H1 (cell line): ENCODE results near the gene PTCH2. TPM values are rescaled to one million over a fixed set of nuclear protein-coding genes. Genes with fewer than 3 reads are reported as not detected.

Experiments
- CBX5 ChIP-seq: fragments of 300-800, 300-1000 bp; sonication (generic); IDR thresholded peaks from 2 replicates; pipeline ENCODE4 v1.7.1; 2016; ENCODE audit warnings: antibody characterized with exemption, low read length, low read depth
- CBX8 ChIP-seq: fragments of 300-800, 300-1000 bp; sonication (generic); IDR thresholded peaks from 2 replicates; pipeline ENCODE4 v1.7.1; 2016; ENCODE audit warnings: low read depth, low read length, borderline replicate concordance
- CEBPB ChIP-seq: IDR thresholded peaks from 2 replicates; pipeline ENCODE4 v1.6.1; 2012; ENCODE audit warnings: low read depth, low read length
- CTBP2 ChIP-seq: IDR thresholded peaks from 2 replicates; pipeline ENCODE4 v1.7.0; 2011; ENCODE audit warnings: borderline replicate concordance, mild to moderate bottlenecking, moderate library complexity, mixed read lengths, low read length; ENCODE audit not compliant: insufficient read depth, insufficient read length
- EGR1 ChIP-seq: IDR thresholded peaks from 2 replicates; pipeline ENCODE4 v1.6.1; 2011; ENCODE audit warnings: low read depth, low read length, borderline replicate concordance
- EZH2 ChIP-seq: fragments of 200-600 bp; sonication (generic); IDR thresholded peaks from 2 replicates; pipeline ENCODE4 v1.7.1; 2012; ENCODE audit warnings: low read depth, mild to moderate bottlenecking, moderate library complexity, low read length, inconsistent platforms; ENCODE audit not compliant: severe bottlenecking
- FOSL1 ChIP-seq: IDR thresholded peaks from 2 replicates; pipeline ENCODE4 v1.6.1; 2011; ENCODE audit warnings: mild to moderate bottlenecking, low read depth, low read length, moderate library complexity; ENCODE audit not compliant: insufficient read depth
- KDM1A ChIP-seq: fragments of 200-600, 300-600 bp; sonication (generic); IDR thresholded peaks from 2 replicates; pipeline ENCODE4 v1.7.1; 2016; ENCODE audit warnings: mild to moderate bottlenecking, low read length, borderline replicate concordance
- KDM5A ChIP-seq: fragments of 200-600 bp; IDR thresholded peaks from 2 replicates; pipeline ENCODE4 v1.7.1; 2012; ENCODE audit warnings: mild to moderate bottlenecking, low read length, inconsistent platforms, mixed read lengths
- NANOG ChIP-seq: IDR thresholded peaks from 2 replicates; pipeline ENCODE4 v1.6.1; 2011; ENCODE audit warnings: low read length, low read depth, mild to moderate bottlenecking, inconsistent platforms; ENCODE audit not compliant: insufficient read depth, poor library complexity, severe bottlenecking
- NRF1 ChIP-seq: IDR thresholded peaks from 2 replicates; pipeline ENCODE4 v1.6.1; 2011; ENCODE audit warnings: mild to moderate bottlenecking, low read depth, low read length, improper control_type of control experiment
- PHF8 ChIP-seq: fragments of 200-600 bp; sonication (generic); conservative IDR thresholded peaks from 2 replicates; pipeline ENCODE4 v1.7.1; 2012; ENCODE audit warnings: low read depth, mild to moderate bottlenecking, inconsistent platforms, low read length, moderate library complexity
- POLR2A ChIP-seq, 2 experiments: IDR thresholded peaks; 1 replicate in 1 of 2; 2 replicates in 1 of 2; pipeline ENCODE4 v1.6.1; 2011; ENCODE audit warnings: low read depth in 2 of 2, low read length in 2 of 2, mild to moderate bottlenecking in 2 of 2; ENCODE audit errors: control extremely low read depth in 1 of 2
- POLR2AphosphoS5 ChIP-seq: IDR thresholded peaks from 2 replicates; pipeline ENCODE4 v1.6.1; 2011; ENCODE audit warnings: low read depth, low read length
- RBBP5 ChIP-seq: IDR thresholded peaks from 2 replicates; pipeline ENCODE4 v1.7.1; 2012; ENCODE audit warnings: low read depth, mild to moderate bottlenecking, inconsistent platforms, low read length, moderate library complexity, borderline replicate concordance
- RFX5 ChIP-seq: IDR thresholded peaks from 2 replicates; pipeline ENCODE4 v1.6.1; 2011; ENCODE audit warnings: low read depth, low read length, improper control_type of control experiment, borderline replicate concordance
- RNF2 ChIP-seq: fragments of 200-900, 300-1000 bp; sonication (generic); IDR thresholded peaks from 2 replicates; pipeline ENCODE4 v1.7.1; 2016; ENCODE audit warnings: borderline replicate concordance, low read depth, mild to moderate bottlenecking, antibody characterized with exemption, low read length; ENCODE audit not compliant: poor library complexity, severe bottlenecking; ENCODE audit errors: missing control alignments
- SIN3A ChIP-seq, 2 experiments: IDR thresholded peaks in 1 of 2; conservative IDR thresholded peaks in 1 of 2; 2 replicates each; pipeline ENCODE4 v1.6.1; 2011 to 2012; ENCODE audit warnings: low read length in 2 of 2, improper control_type of control experiment in 1 of 2, low read depth in 1 of 2, mild to moderate bottlenecking in 1 of 2
- SP4 ChIP-seq: IDR thresholded peaks from 2 replicates; pipeline ENCODE4 v1.6.1; 2012; ENCODE audit warnings: low read length, inconsistent platforms
- SUZ12 ChIP-seq: fragments of 200-600 bp; sonication (generic); IDR thresholded peaks from 2 replicates; pipeline ENCODE4 v1.6.1; 2012; ENCODE audit warnings: mild to moderate bottlenecking, inconsistent platforms, low read length, moderate library complexity, mixed read lengths
- TAF1 ChIP-seq: IDR thresholded peaks from 2 replicates; pipeline ENCODE4 v1.6.1; 2011; ENCODE audit warnings: mild to moderate bottlenecking, low read depth, low read length
- polyA plus RNA-seq, 7 experiments: library from polyadenylated mRNA; depleted of rRNA in 3 of 7; stranded (reverse) in 5 of 7; unstranded in 2 of 7; fragments of >200 nt in 5 of 7; fragments of 200-250 nt in 2 of 7; gene quantifications; 1 replicate in 5 of 7; 2 replicates in 1 of 7; 4 replicates in 1 of 7; pipeline versions ENCODE4 v1.2.1 to v1.2.3, GENCODE V29; 2011 to 2013; ENCODE audit warnings: missing spikeins in 2 of 7, mixed read lengths in 2 of 7
- total RNA-seq: library from RNA; stranded (reverse); fragmentation: NEBNext Ultra II Directional; extraction: Animal tissue kit (Norgen Biotek cat#: 25700); gene quantifications from 2 replicates; pipeline ENCODE4 v1.2.1, GENCODE V29; 2021
- TF ChIP-seq, protein P1 (sequence below): IDR thresholded peaks from 2 replicates; pipeline ENCODE4 v1.6.1; 2011; ENCODE audit warnings: low read length, improper control_type of control experiment

The PTCH2 gene
- total and polyA plus RNA-seq, 2 of the 8 experiments (the other 6 are each of a cell fraction or from before 2014, with no cell fraction given), result 0.35 to 1.2 TPM

DNA sequence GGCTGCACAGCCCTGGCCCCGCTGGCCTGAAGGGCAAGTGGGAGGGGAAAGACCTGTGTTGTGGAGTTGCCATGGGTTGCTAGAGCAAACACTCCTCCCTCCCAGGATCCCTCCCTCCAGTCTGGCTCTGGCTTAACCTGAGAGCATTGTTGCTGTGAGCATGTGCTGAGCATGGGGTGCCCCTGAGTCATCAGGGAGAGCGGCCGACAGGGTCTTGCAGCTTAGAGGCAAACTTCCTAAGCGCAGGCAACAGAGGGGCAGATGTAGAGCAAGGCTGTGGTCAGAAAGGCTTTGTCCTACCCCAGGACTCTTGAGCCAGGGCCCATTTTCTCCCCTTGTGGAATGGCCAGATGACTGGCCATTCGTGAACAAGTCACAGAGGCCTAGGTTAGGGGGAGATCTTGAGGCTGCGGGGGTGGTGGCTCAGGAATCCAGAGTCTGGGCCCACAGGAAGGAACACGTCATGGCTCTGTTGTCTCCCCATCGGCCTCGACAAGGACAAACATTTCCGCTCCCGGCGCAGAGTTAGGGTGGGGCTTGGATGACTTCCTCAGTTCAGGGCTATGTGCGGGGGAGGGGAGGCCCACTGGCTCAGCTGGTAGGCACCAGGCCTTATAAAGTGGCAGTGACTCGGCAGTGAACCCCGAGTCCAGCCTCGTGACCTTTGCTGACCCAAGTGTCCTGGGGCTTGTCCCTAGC lies 35.5 kb downstream of the PTCH2 start (continued):
- TF ChIP-seq SIN3A (conservative IDR thresholded peaks at IDR 0.05 in 1 of 2, IDR thresholded peaks at IDR 0.05 in 1 of 2; ENCODE audit: low read depth in 1 of 2, low read length in 2 of 2) (no peak), PHF8 (no peak), RBBP5 (0 out of 2 replicates have a peak, but pooled peaks have one; percentile 76), NRF1 (no peak), EZH2 (no peak), EGR1 (no peak), POLR2A (IDR thresholded peaks at IDR 0.05; ENCODE audit: control extremely low read depth in 1 of 2, low read depth in 2 of 2, low read length in 2 of 2) (peak in 1 of 2 experiments; percentile 80; a peak in 2 of 3 replicates), POLR2AphosphoS5 (peak; percentile 79; the same call in 1 of the 2 replicates), CBX5 (no peak), NANOG (no peak), KDM5A (no peak), FOSL1 (no peak), TAF1 (peak; percentile 27), KDM1A (no peak), CTBP2 (peak; percentile 55), RFX5 (no peak), SP4 (no peak; the same call in 1 of the 2 replicates), CEBPB (no peak), RNF2 (no peak), CBX8 (no peak), SUZ12 (no peak)
- TF ChIP-seq, protein P1, sequence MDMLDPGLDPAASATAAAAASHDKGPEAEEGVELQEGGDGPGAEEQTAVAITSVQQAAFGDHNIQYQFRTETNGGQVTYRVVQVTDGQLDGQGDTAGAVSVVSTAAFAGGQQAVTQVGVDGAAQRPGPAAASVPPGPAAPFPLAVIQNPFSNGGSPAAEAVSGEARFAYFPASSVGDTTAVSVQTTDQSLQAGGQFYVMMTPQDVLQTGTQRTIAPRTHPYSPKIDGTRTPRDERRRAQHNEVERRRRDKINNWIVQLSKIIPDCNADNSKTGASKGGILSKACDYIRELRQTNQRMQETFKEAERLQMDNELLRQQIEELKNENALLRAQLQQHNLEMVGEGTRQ, result no peak
